Neural cell (in vitro differentiated cells): ENCODE results near the gene ABCA12. TPM values are rescaled to one million over a fixed set of nuclear protein-coding genes. Genes with fewer than 3 reads are reported as not detected.
"Not testable (repeated sequence)": the region's sequence is repeated elsewhere in the genome, so short reads cannot be mapped to it uniquely, and the experiment has no call there.

ENCODE experiments used
- H2AFZ ChIP-seq: fragments of 200-600, 300-800 bp; sonication (generic), shearing (Covaris generic); 2 replicates; pipeline ENCODE4 v1.6.0; 2014; ENCODE audit warnings: low read depth, mild to moderate bottlenecking, antibody characterized with exemption, low read length, moderate library complexity
- H3F3A ChIP-seq: fragments of 200-600 bp; shearing (Covaris generic); 2 replicates; pipeline ENCODE4 v1.6.1; 2016; ENCODE audit warnings: mild to moderate bottlenecking, moderate library complexity, mixed read lengths, antibody characterized with exemption, low read length; ENCODE audit not compliant: insufficient read depth, poor library complexity, severe bottlenecking
- H3K27ac ChIP-seq: fragments of 200-600, 300-800 bp; sonication (generic), shearing (Covaris generic); 2 replicates; pipeline ENCODE4 v1.5.1; 2014; ENCODE audit warnings: mild to moderate bottlenecking, low read length, moderate library complexity
- H3K27me3 ChIP-seq: fragments of 300-800, 200-600 bp; sonication (generic), shearing (Covaris generic); 2 replicates; pipeline ENCODE4 v1.6.0; 2014; ENCODE audit warnings: mild to moderate bottlenecking, low read depth, low read length, moderate library complexity; ENCODE audit not compliant: insufficient read depth
- H3K36me3 ChIP-seq: fragments of 300-800, 200-600 bp; sonication (generic), shearing (Covaris generic); 2 replicates; pipeline ENCODE4 v1.5.1; 2014; ENCODE audit warnings: mild to moderate bottlenecking, antibody characterized with exemption, low read length, moderate library complexity; ENCODE audit not compliant: insufficient read depth
- H3K4me2 ChIP-seq: fragments of 300-800, 200-600 bp; sonication (generic), shearing (Covaris generic); 2 replicates; pipeline ENCODE4 v1.6.0; 2014; ENCODE audit warnings: mild to moderate bottlenecking, low read length
- H3K4me3 ChIP-seq: fragments of 300-800, 200-600 bp; sonication (generic), shearing (Covaris generic); 2 replicates; pipeline ENCODE4 v1.5.1; 2014; ENCODE audit warnings: mild to moderate bottlenecking, low read length, moderate library complexity
- H3K79me2 ChIP-seq: fragments of 200-600 bp; shearing (Covaris generic); replicated peaks from 2 replicates; pipeline ENCODE4 v1.6.0; 2014; ENCODE audit warnings: mild to moderate bottlenecking, low read length, moderate library complexity; ENCODE audit not compliant: insufficient read depth
- H3K9ac ChIP-seq: fragments of 300-800, 200-600 bp; sonication (generic), shearing (Covaris generic); 2 replicates; pipeline ENCODE4 v1.6.1; 2016; ENCODE audit warnings: mild to moderate bottlenecking, low read length, mixed read lengths
- H3K9me2 ChIP-seq: fragments of 200-600 bp; shearing (Covaris generic); 2 replicates; pipeline ENCODE4 v1.6.1; 2016; ENCODE audit warnings: mild to moderate bottlenecking, low read length, mixed read lengths; ENCODE audit not compliant: insufficient read depth
- H3K9me3 ChIP-seq: fragments of 200-600, 300-800 bp; sonication (generic), shearing (Covaris generic); 2 replicates; pipeline ENCODE4 v1.6.1; 2016; ENCODE audit warnings: mild to moderate bottlenecking, mixed run types, low read length, moderate library complexity, mixed read lengths
- H4K20me1 ChIP-seq: fragments of 200-600 bp; shearing (Covaris generic); 2 replicates; pipeline ENCODE4 v1.6.1; 2016; ENCODE audit warnings: mild to moderate bottlenecking, mixed run types; ENCODE audit not compliant: insufficient read depth
- CTCF ChIP-seq: fragments of 450-650 bp; IDR thresholded peaks from 2 replicates; pipeline ENCODE4 v1.5.1; 2014; ENCODE audit warnings: antibody characterized with exemption, mild to moderate bottlenecking, moderate library complexity; ENCODE audit not compliant: poor library complexity, severe bottlenecking
- EP300 ChIP-seq: fragments of 450-650 bp; conservative IDR thresholded peaks from 2 replicates; pipeline ENCODE4 v1.6.1; 2014; ENCODE audit warnings: antibody characterized with exemption, mild to moderate bottlenecking, moderate library complexity; ENCODE audit not compliant: poor library complexity, severe bottlenecking
- EZH2 ChIP-seq: fragments of 200-600, 300-800 bp; shearing (Covaris generic), sonication (generic); IDR thresholded peaks from 2 replicates; pipeline ENCODE4 v1.6.1; 2014; ENCODE audit warnings: antibody characterized with exemption, low read length, borderline replicate concordance, mild to moderate bottlenecking; ENCODE audit not compliant: insufficient read depth, poor library complexity, severe bottlenecking
- POLR2AphosphoS5 ChIP-seq: IDR thresholded peaks from 2 replicates; pipeline ENCODE4 v1.6.1; 2012
- RAD21 ChIP-seq: fragments of 450-650 bp; conservative IDR thresholded peaks from 2 replicates; pipeline ENCODE4 v1.6.1; 2014; ENCODE audit warnings: antibody characterized with exemption, mild to moderate bottlenecking, moderate library complexity
- SMC3 ChIP-seq: fragments of 450-650 bp; conservative IDR thresholded peaks from 2 replicates; pipeline ENCODE4 v1.6.1; 2014; ENCODE audit warnings: antibody characterized with exemption, mild to moderate bottlenecking, moderate library complexity; ENCODE audit not compliant: poor library complexity
- TAF1 ChIP-seq: IDR thresholded peaks from 2 replicates; pipeline ENCODE4 v1.6.1; 2012; ENCODE audit warnings: low read depth
- polyA plus RNA-seq: library from polyadenylated mRNA; depleted of rRNA; stranded (reverse); fragments of >200 nt; gene quantifications from 2 replicates; pipeline ENCODE4 v1.2.3, GENCODE V29; 2014
- TF ChIP-seq, protein P1 (sequence below): IDR thresholded peaks from 2 replicates; pipeline ENCODE4 v1.6.1; 2012; ENCODE audit warnings: borderline replicate concordance

Gene ABCA12
- polyA plus RNA-seq, 1 donor from 2014 or later, result not detected

- no peaks in the 10 kb centered on the region for H3F3A ChIP-seq
- no peak overlapping the region for H2AFZ ChIP-seq
- H3K36me3 ChIP-seq, result no peaks in the 10 kb centered on the region
- no peak for TF ChIP-seq POLR2AphosphoS5
- TF ChIP-seq TAF1, result no peak
- TF ChIP-seq CTCF, result no peak
- TF ChIP-seq EP300, result no peak
- TF ChIP-seq SMC3, result no peak
- TF ChIP-seq RAD21, result no peak
- TF ChIP-seq, protein P1, sequence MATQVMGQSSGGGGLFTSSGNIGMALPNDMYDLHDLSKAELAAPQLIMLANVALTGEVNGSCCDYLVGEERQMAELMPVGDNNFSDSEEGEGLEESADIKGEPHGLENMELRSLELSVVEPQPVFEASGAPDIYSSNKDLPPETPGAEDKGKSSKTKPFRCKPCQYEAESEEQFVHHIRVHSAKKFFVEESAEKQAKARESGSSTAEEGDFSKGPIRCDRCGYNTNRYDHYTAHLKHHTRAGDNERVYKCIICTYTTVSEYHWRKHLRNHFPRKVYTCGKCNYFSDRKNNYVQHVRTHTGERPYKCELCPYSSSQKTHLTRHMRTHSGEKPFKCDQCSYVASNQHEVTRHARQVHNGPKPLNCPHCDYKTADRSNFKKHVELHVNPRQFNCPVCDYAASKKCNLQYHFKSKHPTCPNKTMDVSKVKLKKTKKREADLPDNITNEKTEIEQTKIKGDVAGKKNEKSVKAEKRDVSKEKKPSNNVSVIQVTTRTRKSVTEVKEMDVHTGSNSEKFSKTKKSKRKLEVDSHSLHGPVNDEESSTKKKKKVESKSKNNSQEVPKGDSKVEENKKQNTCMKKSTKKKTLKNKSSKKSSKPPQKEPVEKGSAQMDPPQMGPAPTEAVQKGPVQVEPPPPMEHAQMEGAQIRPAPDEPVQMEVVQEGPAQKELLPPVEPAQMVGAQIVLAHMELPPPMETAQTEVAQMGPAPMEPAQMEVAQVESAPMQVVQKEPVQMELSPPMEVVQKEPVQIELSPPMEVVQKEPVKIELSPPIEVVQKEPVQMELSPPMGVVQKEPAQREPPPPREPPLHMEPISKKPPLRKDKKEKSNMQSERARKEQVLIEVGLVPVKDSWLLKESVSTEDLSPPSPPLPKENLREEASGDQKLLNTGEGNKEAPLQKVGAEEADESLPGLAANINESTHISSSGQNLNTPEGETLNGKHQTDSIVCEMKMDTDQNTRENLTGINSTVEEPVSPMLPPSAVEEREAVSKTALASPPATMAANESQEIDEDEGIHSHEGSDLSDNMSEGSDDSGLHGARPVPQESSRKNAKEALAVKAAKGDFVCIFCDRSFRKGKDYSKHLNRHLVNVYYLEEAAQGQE, result no peak
- no peak for TF ChIP-seq EZH2
- no peak overlapping the region for H3K9ac ChIP-seq
- H3K27ac ChIP-seq, result no peak overlapping the region
- H3K9me3 ChIP-seq, result no peaks in the 10 kb centered on the region
- no peaks in the 10 kb centered on the region for H4K20me1 ChIP-seq
- H3K79me2 ChIP-seq, result no peaks in the 10 kb centered on the region
- H3K27me3 ChIP-seq, result no peaks in the 10 kb centered on the region
- H3K9me2 ChIP-seq, result no peaks in the 10 kb centered on the region
- no peak overlapping the region for H3K4me3 ChIP-seq
- H3K4me2 ChIP-seq, result no peak overlapping the region
Measured at GRCh38 chr2:215171151-215171550, 32.7 kb upstream of the ABCA12 start.

DNA sequence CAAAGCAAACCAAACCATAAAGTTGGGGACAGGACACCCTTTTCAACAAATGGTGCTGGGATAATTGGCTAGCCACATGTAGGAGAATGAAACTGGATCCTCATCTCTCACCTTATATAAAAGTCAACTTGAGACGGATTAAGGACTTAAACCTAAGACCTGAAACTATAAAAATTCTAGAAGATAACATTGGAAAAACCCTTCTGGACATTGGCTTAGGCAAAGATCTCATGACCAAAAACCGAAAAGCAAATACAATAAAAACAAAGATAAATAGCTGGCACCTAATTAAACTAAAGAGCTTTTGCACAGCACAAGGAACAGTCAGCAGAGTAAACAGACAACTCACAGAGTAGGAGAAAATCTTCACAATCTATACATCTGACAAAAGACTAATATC, 28.1 kb upstream of the ABCA12 start:
- H3K79me2 ChIP-seq, H3K9me3 ChIP-seq, H3K36me3 ChIP-seq, H3K4me2 ChIP-seq, H3K27me3 ChIP-seq, H3K9me2 ChIP-seq, H2AFZ ChIP-seq, H3K9ac ChIP-seq, H3K27ac ChIP-seq, H4K20me1 ChIP-seq, H3F3A ChIP-seq, H3K4me3 ChIP-seq: not testable (repeated sequence)

DNA sequence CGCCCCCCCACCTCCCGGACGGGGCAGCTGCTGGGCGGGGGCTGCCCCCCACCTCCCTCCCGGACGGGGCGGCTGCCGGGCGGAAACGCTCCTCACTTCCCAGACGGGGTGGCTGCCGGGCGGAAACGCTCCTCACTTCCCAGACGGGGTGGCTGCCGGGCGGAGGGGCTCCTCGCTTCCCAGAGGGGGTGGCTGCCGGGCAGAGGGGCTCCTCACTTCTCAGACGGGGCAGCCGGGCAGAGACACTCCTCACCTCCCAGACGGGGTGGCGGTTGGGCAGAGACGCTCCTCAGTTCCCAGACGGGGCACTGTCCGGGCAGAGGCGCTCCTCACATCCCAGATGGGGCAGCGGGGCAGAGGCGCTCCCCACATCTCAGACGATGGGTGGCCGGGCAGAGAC, 24.9 kb upstream of the ABCA12 start:
- not testable (repeated sequence) for H3K9me3 ChIP-seq, H3K9ac ChIP-seq, H2AFZ ChIP-seq, H3K27ac ChIP-seq, H3K9me2 ChIP-seq, H3F3A ChIP-seq, H4K20me1 ChIP-seq, H3K4me3 ChIP-seq, H3K36me3 ChIP-seq, H3K4me2 ChIP-seq, H3K79me2 ChIP-seq, H3K27me3 ChIP-seq
